Measurements from ENCODE around the gene PKD1L1.
"Not testable (repeated sequence)": the region's sequence is repeated elsewhere in the genome, so short reads cannot be mapped to it uniquely, and the experiment has no call there.

The PKD1L1 gene

DNA sequence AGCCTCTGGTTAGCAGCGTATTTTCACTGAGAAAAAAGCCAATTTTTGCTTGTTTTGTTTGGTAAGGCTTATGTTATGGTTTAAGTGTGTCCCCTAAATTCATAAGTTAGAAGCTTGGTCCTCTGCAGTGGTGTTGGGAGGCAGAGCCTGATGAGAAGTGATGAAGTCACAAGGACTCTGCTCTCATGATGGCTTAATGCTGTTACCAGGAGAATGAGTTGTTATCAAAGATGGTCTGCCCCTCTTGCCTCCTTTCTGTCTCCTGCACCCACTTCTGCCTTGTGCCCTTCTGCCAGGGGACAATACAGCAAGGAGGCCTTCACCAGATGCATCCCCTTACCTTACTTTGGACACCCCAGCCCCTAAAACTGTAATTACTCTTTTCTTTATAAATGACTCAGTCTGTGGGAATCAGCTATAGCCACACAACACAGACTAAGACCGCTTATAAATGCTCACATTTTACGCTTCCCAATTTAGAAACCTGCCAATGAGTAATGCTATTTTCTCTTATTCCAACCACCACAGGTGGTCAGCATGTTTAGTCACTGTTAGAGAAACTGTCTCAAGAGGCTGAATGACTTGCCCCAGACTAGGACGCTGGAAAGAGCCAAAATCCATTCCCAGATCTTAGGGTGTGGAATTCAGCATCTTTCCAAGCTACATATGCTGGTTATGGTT is 6.1 kb upstream of the PKD1L1 start:
- no peak for FAIRE-seq

DNA sequence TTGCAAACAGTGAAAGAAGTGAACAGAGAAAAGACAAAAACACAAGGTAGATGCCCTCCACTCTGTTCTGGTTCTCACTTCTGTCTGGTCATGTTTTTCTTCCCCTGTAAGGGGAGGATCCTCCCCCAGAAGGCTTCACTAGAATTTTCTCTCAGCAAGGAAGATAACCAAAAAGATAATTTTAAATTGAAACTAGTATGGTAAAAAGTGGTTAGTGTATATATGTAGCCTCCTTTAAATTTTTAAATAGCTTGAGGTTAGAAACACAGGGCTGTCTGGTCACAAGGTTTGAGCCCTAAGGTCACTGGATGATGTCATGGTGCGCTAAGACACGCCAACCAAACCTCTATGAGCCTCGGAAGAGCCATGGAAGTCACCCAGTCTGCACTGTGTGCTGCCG is 5.6 kb upstream of the PKD1L1 start:
- no peak for FAIRE-seq

DNA sequence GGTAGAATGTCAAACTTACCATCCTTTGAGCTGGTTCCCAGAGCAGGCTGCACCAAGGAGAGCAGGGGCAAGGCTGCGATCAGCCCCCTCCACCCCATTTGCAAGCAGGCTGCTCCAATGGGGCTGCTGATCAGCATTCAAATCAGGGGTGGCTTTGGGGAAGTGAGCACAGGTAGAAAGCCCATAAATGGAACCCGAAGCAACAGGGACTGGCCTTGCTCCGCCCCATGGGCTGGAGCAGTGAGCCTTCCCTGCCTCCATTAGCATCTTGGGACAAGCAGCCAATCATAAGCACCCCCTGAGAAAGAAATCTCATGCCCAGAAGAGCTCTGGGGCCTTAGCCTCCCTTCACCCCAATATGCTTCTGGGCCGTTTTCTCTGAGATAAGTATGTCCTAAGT is 4.0 kb upstream of the PKD1L1 start:
- no peak for FAIRE-seq

DNA sequence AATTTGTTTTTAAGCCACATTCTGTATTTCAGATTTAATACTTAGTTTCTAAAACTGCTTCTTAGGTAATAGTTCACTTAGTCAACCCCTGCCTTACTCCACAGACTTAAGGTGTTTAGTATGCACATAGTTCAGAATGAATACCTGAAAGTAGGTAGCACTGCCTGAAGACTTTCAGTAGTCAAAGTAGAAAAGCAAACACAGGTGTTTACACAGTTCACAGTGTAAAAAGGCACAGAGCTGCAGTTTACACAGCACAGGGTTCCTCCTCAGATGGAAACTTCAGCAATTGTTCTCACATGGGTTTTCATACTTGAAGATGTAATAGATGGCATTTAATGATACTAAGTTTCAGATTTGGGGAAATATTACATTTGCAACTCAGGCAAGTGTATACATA is 3.1 kb upstream of the PKD1L1 start:
- no peak for FAIRE-seq

DNA sequence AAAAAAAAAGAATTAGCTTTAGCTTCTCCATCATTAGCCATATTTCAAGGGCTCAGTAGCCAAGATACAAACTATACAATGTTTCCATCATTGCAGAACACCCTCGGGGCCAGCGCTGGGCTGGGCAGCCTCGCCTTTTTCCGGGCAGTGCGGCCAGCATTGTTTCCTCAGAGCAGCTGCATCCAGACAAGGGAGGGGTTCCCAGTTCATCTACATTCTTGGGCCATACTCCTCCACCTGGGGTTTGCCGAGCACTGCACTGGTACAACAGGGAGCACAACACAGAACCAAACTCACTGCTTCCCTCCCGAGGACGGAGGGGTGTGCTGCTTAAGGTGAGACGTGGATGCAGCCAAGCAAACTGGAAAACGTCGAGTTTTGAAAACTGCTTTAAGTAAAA is 2.4 kb upstream of the PKD1L1 start:
- FAIRE-seq, result no peak

DNA sequence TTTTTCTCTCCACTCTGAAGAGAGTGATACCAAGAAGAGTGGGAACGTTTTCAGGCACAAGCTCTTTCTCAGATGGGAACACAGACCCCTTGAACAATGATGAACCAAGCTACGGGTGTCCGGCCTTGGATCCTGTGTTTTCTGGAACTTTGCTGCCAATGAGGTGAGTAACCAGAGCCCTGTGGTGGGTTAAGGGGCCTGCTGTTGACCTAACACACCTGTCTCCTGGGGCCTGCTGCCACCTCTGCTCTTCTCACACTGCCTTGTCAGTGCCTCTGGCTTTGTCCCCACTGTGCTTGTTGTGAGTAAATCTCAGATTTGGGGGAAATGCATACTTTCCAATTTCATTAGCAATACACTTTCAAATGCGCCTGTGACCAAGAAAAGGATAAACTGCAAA is 1.4 kb upstream of the PKD1L1 start:
- FAIRE-seq, result no peak

DNA sequence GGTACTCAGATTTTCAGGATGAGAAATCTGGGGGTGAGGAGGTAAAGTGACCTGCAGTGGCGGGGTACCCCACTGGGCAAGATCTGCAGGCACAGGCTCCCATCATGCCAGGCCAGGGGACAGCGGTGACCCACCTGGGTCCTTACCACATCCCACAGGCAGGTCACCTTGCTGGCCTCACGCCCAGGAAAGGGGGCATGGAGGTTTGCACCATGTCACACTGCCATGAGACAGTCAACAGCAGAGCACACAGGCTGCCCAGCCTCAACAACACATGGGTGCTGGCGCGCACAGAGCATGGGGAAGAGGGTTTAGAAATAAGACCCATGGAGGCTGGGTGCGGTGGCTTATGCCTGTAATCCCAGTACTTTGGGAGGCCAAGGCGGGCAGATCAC is 914 bp downstream of the PKD1L1 start:
- no peak for FAIRE-seq

DNA sequence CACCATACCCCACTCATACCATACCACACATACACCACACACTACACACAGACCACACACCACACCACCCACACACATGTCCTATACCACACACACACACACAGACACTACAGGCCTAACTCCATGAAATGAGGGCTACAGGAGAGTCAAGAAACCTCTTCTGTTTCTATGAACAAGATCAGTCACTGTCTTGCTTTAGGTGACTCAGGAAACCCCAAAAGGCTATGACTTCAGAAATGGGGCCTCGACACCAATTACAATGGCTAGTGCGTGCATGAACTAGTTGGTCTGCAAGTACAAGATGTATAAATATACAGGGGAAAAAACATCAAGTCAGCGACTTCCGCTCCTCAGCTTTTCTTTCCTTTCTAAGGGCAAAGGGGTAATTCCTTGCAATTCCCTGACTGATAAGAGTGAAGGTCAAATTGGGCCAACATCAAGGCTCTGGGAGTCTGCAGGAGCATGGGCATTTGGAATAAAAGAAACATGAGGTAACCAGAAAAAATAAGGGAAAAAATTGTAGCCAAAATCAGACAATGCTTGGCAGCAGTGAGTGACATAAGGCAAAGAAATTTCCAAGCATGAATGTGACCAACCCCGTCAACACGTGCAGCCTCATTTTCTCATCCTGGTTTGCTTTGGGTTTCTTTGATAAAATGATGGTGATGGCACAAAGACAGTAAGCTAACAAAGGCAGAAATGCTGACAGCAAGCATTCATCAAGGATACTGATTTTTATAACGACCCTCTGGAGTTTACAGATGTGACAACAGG is 1.5 kb downstream of the PKD1L1 start:
- FAIRE-seq, result no peak

DNA sequence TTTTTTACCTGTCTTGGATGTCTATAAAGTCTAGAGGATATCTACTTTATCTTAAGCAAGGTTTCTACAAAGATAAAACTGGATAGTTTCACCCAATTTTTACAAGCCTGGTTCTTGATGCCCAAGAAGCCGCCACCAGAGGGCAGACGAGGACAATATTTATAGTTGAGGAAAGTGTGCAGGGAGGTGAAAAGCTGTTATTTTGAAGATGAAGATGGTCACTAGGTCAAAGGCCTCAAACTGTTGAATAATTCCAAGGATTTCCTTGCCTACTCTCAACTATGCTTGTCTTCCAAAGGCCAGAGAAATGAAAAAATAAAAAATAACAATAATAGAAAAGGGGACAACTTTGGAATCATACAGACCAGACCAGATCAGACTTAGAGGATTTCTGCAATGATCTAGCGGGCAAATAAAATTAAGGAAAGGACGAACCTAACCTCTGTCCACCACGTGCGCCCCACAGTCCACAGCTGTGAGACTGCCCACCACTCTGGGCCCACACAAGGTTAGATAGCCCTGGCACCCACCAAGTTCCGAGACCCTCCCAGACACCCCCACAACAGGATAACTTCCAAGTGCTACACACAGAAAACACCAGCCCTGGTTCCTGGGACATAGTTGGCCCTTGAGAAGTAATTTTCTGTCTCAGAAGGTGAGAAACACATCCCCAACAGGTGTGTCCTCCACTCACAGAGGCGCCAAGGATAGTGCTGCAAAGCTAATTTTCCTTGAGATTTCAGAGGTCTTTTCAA is 2.8 kb downstream of the PKD1L1 start:
- no peak for FAIRE-seq

DNA sequence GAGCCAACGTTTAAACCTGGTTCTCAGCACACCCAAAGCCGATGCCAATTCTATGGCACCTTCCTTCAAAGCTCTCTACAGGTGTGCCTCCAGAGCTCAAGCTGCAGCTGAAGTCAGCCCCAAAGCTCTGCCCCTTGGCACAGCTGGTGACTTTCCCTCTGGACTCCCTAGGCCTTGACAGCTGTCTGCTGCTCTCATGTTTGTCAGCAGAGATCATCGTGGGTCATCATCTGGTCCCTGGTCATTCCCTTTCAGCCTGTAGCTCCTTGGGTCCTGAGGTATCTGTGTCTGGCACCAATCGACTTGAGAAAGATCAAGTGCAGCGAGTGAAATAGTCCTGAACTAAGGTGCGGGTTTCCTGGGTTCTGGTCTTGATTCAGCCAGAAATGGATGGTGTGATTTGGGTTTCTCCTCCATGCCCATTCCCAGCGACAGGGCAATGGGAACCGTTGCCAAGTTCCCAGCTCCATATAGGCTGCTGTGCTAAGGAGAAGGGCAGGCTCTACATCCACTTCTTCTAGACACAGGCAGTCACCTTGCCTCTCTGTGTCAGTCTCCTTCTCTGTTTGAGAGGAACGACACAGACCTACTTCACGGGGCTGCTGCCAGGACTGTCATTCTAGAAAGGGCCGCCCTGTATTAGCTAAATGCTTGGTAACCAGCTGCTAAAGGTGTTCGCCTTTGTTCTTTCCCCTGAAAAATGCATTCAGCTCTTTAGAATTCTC is 3.6 kb downstream of the PKD1L1 start:
- no peak for FAIRE-seq

DNA sequence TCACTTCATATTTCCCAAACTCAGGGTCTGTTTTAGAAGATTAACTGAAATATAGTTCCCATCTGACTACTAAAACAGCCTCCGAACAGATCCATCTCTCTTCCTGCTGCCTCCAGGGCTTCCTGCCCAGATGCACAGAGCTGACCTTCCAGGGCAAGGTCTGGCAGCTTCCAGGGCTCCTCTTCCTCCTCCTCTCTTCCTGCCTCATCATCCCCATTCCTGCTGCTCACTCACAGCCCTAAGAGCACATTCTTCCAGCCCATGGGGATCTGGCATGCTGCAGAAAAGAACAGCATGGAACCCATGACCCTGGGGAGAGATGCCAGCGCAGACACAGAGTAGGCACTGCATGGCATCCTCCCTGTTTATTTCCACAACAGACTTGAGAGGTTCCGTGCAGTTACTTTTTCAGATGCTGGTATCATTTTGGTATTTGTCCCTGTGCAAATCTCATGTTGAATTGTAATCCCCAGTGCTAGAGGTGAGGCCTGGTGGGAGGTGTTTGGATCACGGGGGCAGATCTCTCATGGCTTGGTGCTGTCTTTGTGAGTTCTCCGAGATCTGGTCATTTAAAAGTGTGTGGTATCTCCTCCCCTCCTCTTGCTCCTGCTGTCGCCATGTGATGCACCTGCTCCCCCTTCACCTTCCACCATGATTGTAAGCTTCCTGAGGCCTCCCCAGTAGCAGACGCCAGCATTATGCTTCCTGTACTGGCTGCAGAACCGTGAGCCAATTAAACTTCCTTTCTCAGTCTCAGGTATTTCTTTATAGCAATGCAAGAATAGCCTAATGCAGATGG is 4.4 kb downstream of the PKD1L1 start:
- no peak for FAIRE-seq

DNA sequence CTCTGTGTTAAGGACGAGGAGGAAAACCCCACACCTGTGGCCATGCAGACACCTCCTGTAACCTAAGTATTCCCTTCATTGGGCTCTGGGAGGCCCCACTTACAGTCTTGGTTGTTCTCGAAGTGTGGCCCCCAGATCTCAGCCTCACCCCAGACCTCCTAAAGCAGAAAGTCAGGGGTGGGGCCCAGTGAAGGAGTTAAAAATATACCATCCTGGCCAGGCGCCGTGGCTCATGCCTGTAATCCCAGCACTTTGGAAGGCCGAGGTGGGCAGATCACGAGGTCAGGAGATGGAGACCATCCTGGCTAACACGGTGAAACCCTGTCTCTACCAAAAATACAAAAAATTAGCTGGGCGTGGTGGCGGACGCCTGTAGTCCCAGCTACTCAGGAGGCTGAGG is 5.6 kb downstream of the PKD1L1 start:
- FAIRE-seq, result not testable (repeated sequence)

DNA sequence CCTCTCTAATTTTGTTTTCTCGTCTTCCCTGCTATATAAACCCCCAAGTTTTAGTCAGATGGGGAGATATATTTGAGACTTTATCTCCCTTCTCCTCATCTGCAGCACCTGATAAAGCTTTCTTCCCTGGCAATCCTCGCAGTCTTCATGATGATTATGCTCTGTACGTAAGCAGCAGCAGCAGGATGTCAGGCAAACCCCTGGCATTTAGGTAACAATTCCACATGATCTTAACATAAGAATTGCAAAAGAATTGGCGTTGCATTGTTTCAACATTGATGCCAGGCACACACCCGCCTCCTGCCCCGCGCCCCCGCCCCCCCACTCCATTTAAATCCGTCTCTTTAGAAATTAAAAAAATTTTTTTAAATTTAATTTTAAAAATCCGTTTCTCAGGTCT is 6.1 kb downstream of the PKD1L1 start:
- FAIRE-seq, result no peak

DNA sequence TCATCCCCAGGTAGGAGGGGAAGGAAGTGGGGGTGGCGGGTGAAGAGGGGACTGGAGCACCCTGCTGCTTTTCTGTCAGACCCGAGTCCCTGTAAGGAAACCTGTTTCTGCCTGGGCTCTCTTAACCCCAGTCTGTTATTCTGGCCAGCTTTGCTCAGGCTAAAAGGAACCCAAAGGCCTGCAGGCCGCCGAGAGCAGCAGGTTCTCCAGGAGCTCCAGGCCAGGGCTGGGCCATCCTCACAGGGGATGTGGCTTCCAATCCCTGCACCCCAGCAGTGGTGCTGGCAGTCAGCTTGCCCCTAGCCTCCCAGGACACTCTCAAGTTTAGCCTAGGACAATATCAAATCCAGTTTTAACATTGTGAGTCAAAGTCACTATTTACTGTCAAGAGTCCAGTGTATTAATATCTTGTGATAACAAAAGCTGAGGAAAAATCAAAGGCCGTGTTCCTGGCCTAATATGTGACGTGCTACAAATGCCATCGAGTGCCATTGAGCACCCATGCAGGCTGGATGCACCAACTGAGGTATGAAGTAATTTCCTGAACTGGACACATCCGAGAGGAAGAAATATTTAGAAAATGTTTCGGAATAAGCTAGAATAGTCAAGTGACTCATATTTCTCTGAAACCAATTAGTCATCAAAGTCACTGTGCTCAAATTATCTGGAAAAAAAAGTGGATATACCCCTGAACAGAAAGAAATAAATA is 7.0 kb downstream of the PKD1L1 start:
- no peak for FAIRE-seq

DNA sequence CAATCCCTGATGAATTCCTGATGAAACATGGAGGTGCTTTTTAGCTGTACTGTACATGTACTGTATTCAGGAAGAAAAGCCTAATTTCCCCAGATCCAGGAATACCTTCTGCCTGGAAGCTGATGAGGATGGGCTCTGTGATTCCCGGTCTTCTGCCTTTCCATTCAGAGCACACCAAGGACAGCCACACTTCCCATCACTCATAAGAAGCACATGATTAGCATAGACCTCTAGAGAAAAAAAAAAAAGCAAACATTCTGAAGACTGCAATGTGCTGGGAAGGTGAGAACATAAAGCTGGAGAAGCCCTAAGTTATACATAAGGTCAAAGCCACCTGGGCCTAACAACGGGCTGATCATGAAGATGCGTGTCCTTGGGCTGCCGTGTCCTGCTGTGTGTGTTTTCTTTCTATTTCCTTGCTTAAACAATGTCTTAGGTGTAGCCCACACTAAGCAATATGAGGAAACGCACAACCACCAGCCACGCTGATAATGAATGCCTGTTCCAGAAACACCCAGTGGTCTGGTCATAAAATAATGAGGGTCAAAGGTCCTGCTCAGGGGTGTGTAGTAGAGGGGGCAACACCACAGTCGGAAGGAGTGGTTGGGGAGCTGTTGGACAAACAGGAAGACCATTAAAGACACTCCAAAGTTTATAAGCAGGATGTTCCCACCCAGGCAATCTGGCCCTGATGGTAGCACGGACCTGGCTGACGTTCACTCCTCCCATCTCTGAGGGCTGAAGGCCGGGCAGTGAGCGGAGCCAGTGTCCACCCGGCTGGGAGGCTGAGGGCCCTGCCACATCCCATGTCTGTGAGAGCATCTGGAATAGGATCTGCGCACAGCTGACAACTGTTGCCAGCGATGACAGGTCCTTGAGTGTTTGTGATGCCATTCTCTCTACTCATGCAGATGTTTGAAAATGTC is 7.9 kb downstream of the PKD1L1 start:
- no peak for FAIRE-seq

DNA sequence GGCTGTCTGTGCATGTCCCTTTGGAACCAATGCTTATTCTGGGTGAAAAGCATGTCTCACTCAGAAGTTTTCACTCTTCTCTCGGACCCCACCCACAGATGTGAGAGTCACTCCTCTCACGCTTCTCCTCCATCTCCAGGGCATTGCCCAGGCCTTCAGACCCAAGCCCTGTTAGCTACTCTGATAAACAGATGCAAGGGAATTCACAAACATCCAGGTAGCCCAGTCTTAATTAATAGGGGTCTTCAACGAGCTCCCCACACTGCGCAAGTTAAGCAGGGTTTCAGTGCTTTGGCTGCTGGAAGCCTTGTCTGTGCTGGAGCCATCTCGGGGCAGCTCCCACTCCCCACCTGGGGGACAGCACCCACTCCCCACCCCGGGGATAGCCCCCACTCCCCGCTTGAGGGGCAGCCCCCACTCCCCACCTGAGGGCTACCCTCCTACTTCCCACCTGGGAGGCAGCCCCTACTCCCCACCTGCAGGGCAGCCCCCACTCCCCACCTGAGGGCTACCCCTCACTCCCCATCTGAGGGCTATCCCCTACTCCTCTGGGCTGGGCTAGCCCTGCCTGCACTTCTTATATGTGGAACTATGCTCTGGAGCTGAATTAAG is 8.7 kb downstream of the PKD1L1 start:
- FAIRE-seq, result no peak

DNA sequence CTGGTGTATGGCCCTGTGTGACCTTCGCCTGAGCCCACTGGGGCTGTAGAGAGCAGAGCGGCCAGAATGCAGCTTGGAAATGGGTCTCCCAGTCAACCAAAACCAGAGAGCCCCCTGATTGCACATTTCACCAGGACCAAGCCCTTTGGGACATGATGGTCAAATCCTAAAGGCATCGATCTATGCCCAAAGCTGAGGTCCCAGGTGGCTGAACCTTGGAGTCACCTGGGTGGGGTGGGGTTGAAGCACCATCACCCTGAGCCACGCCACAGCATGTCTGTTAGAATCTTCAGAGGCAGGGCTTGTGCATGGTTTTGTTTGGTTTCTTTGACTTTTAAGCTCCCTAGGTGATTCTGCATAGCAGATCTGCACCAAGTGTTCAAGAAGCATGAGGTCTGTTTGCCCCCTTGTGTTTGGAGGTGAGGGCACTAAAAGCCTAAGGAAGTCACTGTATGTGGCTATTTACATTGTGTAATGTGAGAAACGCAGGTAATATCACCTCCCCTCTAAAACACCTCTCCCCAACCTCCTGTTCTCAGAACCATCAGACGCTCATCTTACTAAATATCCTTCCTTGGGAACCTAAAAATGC is 9.6 kb downstream of the PKD1L1 start:
- FAIRE-seq, result no peak

DNA sequence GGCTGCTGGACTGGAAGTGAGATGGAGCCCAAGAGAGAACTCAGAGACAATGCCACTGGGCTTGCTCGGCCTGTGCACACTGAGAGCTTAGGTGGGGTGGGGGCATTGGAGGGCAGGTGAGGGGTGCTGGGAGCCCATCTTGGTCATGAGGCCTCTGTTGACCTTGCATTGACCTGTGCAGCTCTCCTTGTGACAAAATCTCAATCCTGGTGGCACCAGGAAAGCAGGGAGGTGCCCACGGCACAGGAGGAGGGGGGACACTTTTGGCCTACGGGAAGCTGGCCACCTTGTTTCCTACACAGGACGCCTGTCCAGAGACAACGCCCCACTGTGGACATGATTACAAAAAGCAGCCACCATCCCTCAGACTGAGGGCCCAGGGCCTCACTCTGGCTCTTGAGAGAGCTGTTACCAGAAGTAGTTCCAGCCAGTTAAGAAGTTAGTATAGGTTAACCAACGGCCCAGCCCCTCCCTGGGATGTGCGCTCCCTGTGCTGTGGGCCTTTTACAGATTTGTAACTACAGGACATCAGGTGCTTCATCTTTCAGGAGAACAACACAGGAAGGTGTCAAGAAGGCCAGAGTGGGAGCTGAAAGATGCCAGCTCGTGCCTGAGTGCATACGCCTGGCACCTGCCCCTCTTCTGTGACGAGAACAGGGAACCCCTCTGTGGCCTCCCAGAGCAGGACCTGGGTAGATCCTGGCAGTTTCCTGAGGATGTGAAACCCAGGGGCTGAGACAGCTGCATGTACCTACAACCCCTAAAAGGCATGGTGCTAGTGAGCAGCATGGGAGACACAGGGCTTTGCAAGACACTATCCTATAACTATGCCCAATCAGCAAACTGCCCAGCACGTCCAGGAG is 10.3 kb downstream of the PKD1L1 start:
- no peak for FAIRE-seq

Data from colon (tissue), 2 donors.